HUES48 (cell line): ENCODE results near the gene ENO2.
"Not testable (repeated sequence)": the region's sequence is repeated elsewhere in the genome, so short reads cannot be mapped to it uniquely, and the experiment has no call there.

Source experiments
- H3K27ac ChIP-seq: one replicate; pipeline ENCODE4 v1.7.0; 2013; ENCODE audit warnings: low read depth, low read length, inconsistent platforms
- H3K27me3 ChIP-seq: 2 replicates; pipeline ENCODE4 v1.6.1; 2013; ENCODE audit warnings: mild to moderate bottlenecking, low read length; ENCODE audit not compliant: control insufficient read depth, insufficient read depth
- H3K36me3 ChIP-seq: 2 replicates; pipeline ENCODE4 v1.6.1; 2013; ENCODE audit warnings: low read length; ENCODE audit not compliant: control insufficient read depth, insufficient read depth
- H3K4me1 ChIP-seq: 2 replicates; pipeline ENCODE4 v1.6.1; 2013; ENCODE audit warnings: mild to moderate bottlenecking, low read length; ENCODE audit not compliant: control insufficient read depth, insufficient read depth
- H3K4me3 ChIP-seq: 2 replicates; pipeline ENCODE4 v1.5.1; 2013; ENCODE audit warnings: mild to moderate bottlenecking, low read depth, low read length
- H3K9ac ChIP-seq: 2 replicates; pipeline ENCODE4 v1.6.1; 2013; ENCODE audit warnings: mild to moderate bottlenecking, low read depth, low read length, moderate library complexity
- H3K9me3 ChIP-seq: 2 replicates; pipeline ENCODE4 v1.6.1; 2013; ENCODE audit warnings: low read length; ENCODE audit not compliant: control insufficient read depth, insufficient read depth

Gene ENO2

GRCh38 chr12:6914246-6914946 is at the start of gene ENO2:
TSS of gene ENO2 (plus strand) at chr12:6914580. CDS start at chr12:6915833, 1,253 bp downstream.
- H3K9me3 ChIP-seq = no peaks in the 10 kb centered on the region
- no peak within 1 kb of the TSS for H3K9ac ChIP-seq
- peak within 1 kb of the TSS; percentile 73 for H3K4me3 ChIP-seq
- peaks cover 30% of the 10 kb centered on the region for H3K36me3 ChIP-seq
- H3K27ac ChIP-seq = peak within 1 kb of the TSS; percentile 10
- peaks cover 6% of the 10 kb centered on the region for H3K27me3 ChIP-seq
- H3K4me1 ChIP-seq = peaks cover 12% of the 10 kb centered on the region

DNA sequence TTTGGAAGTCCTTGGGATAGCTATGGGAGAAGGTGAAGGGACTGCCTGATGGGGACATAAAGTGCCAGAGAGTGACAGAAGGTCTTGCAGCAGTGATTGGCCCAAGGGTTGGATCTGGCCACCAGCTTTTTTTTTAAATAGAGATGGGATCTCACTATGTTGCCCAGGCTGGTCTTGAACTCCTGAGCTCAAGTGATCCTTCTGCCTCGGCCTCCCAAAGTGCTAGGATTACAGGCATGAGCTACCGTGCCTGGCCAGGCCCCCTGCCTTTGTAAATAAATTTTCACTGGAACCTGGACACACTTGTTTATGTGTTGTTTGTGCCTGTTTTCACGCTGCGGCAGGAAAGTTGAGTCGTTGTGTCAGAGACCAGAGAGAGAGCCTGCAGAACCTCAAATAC is 49.1 kb upstream of the ENO2 start:
- Histone ChIP-seq H3K36me3 (peaks cover 72% of the 10 kb centered on the region), H3K4me1 (peaks cover 25% of the 10 kb centered on the region)
- H3K27me3 ChIP-seq, H3K9ac ChIP-seq, H3K27ac ChIP-seq, H3K4me3 ChIP-seq, H3K9me3 ChIP-seq: not testable (repeated sequence)

GRCh38 chr12:6866163-6866919 is 48.0 kb upstream of the ENO2 start:
- Histone ChIP-seq H3K9me3 (no peaks in the 10 kb centered on the region), H3K9ac (no peak overlapping the region), H3K4me1 (peaks cover 33% of the 10 kb centered on the region), H3K4me3 (peak overlapping the region; percentile 95), H3K27me3 (no peaks in the 10 kb centered on the region), H3K27ac (peak overlapping the region; percentile 77), H3K36me3 (peaks cover 72% of the 10 kb centered on the region)

DNA sequence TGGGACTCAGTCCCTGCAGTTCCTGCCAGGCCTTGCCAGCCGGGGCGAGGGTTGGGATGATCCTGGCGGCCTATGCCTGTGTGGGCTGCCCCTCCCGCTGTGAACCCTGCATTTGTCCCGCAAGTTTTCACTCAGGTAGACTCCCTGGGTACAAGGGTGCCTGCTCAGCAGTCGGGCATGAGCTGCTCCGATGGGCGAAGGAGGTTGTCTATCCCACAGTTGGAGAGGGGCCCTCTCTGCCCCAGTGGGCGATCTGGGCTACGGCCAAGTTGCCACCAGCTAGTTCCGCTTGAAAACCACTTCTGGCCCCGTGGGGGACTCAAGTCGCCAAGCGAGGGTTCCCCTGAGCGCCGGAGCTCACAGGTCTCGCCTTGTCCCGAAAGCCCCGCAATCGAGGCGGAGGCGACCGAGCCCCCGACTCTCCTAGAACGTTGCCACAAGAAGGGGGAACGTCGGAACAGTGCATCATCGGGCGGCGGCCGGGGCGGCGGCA is 47.4 kb upstream of the ENO2 start:
- Histone ChIP-seq H3K9ac (peak overlapping the region; percentile 38; the same call in 1 of the 2 replicates), H3K4me1 (peaks cover 39% of the 10 kb centered on the region), H3K36me3 (peaks cover 67% of the 10 kb centered on the region)

GRCh38 chr12:6867413-6868210 is 46.8 kb upstream of the ENO2 start, which contains the start of gene TPI1:
TSS of gene TPI1 (plus strand) at chr12:6867531. CDS start at chr12:6867567, 36 bp downstream.
- Histone ChIP-seq H3K9me3 (no peaks in the 10 kb centered on the region), H3K9ac (peak within 1 kb of the TSS; percentile 88), H3K27ac (peak within 1 kb of the TSS; percentile 87), H3K36me3 (peaks cover 61% of the 10 kb centered on the region), H3K27me3 (no peaks in the 10 kb centered on the region), H3K4me1 (peaks cover 41% of the 10 kb centered on the region), H3K4me3 (peak within 1 kb of the TSS; percentile 95)

More for the DNA sequence above, 47.4 kb upstream of the ENO2 start:
- peak overlapping the region; percentile 95 for H3K4me3 ChIP-seq
- peak overlapping the region; percentile 77 for H3K27ac ChIP-seq
- no peaks in the 10 kb centered on the region for H3K9me3 ChIP-seq
- H3K27me3 ChIP-seq = no peaks in the 10 kb centered on the region

GRCh38 chr12:6868211-6869048 is 46.0 kb upstream of the ENO2 start:
- Histone ChIP-seq H3K4me3 (peak overlapping the region; percentile 95), H3K36me3 (peaks cover 52% of the 10 kb centered on the region), H3K9ac (peak overlapping the region; percentile 88), H3K4me1 (peaks cover 41% of the 10 kb centered on the region), H3K27me3 (no peaks in the 10 kb centered on the region), H3K27ac (peak overlapping the region; percentile 87), H3K9me3 (no peaks in the 10 kb centered on the region)

GRCh38 chr12:6869049-6870021 is 45.0 kb upstream of the ENO2 start:
- Histone ChIP-seq H3K27ac (peak overlapping the region; percentile 37), H3K36me3 (peaks cover 44% of the 10 kb centered on the region), H3K27me3 (no peaks in the 10 kb centered on the region), H3K9me3 (no peaks in the 10 kb centered on the region), H3K4me3 (peak overlapping the region; percentile 95), H3K9ac (0 out of 2 replicates have a peak overlapping the region, but pooled peaks have one; percentile 88), H3K4me1 (peaks cover 44% of the 10 kb centered on the region)

DNA sequence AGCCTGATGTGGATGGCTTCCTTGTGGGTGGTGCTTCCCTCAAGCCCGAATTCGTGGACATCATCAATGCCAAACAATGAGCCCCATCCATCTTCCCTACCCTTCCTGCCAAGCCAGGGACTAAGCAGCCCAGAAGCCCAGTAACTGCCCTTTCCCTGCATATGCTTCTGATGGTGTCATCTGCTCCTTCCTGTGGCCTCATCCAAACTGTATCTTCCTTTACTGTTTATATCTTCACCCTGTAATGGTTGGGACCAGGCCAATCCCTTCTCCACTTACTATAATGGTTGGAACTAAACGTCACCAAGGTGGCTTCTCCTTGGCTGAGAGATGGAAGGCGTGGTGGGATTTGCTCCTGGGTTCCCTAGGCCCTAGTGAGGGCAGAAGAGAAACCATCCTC is 44.1 kb upstream of the ENO2 start:
- not testable (repeated sequence) for H3K27me3 ChIP-seq, H3K27ac ChIP-seq, H3K9ac ChIP-seq, H3K4me3 ChIP-seq, H3K9me3 ChIP-seq
- Histone ChIP-seq H3K36me3 (peaks cover 34% of the 10 kb centered on the region), H3K4me1 (peaks cover 44% of the 10 kb centered on the region)

GRCh38 chr12:6871052-6871957 is 43.1 kb upstream of the ENO2 start:
- Histone ChIP-seq H3K9ac (no peak overlapping the region), H3K36me3 (peaks cover 30% of the 10 kb centered on the region), H3K4me1 (peaks cover 38% of the 10 kb centered on the region), H3K27ac (peak overlapping the region; percentile 67), H3K9me3 (no peaks in the 10 kb centered on the region), H3K4me3 (peak overlapping the region; percentile 96), H3K27me3 (no peaks in the 10 kb centered on the region)
